Mesothelial cell of epicardium (in vitro differentiated cells): ENCODE results near the gene KCNMB4. TPM values are rescaled to one million over a fixed set of nuclear protein-coding genes. Genes with fewer than 3 reads are reported as not detected.

Experiments used
- DNase-seq, 2 experiments: peaks; one replicate each; pipeline ENCODE4 v3.0.0; 2021; ENCODE audit warnings: low spot score in 2 of 2; ENCODE audit not compliant: unreplicated experiment in 2 of 2
- H3K27ac Mint-ChIP-seq: 2 replicates; pipeline ENCODE4 v1.8.0; 2021; ENCODE audit warnings: mixed read lengths
- H3K27me3 Mint-ChIP-seq: 2 replicates; pipeline ENCODE4 v1.8.0; 2021; ENCODE audit warnings: low read depth, mixed read lengths
- H3K36me3 Mint-ChIP-seq: 2 replicates; pipeline ENCODE4 v1.8.0; 2021; ENCODE audit warnings: mixed read lengths
- H3K4me1 Mint-ChIP-seq: 2 replicates; pipeline ENCODE4 v1.8.0; 2021; ENCODE audit warnings: mixed read lengths
- H3K4me3 Mint-ChIP-seq: 2 replicates; pipeline ENCODE4 v1.8.0; 2021; ENCODE audit warnings: mild to moderate bottlenecking, moderate library complexity, mixed read lengths
- H3K9me3 Mint-ChIP-seq: 2 replicates; pipeline ENCODE4 v1.8.0; 2021; ENCODE audit warnings: mixed read lengths
- total RNA-seq: library from RNA; stranded (reverse); gene quantifications from 3 replicates; pipeline ENCODE4 v1.2.1, GENCODE V29; 2021
- TF ChIP-seq, protein P1 (sequence below): fragments of 200-600 bp; sonication (generic); IDR thresholded peaks from one replicate; pipeline ENCODE4 v1.5.0; 2021; ENCODE audit warnings: antibody characterized with exemption; ENCODE audit not compliant: unreplicated experiment

The KCNMB4 gene
- total RNA-seq, 1 donor from 2014 or later: 14.1 TPM

DNA sequence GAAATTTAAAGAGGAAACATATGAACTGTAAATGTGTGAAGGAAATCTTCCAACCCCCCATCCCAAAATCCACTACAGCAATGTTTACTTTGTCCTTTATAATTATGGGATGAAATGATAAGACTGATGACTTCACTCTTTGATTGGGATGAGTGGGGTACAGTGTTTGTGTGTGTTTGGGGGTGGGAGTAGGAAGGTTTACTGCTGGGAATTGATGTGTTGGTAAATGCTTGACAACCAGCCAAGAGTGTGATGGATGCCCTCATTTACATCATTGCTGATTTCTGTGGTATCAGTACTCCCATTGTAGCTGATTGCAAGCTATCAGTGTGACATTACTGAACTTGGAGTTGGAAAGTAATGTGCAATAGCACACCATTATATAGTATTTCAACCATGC, 90.9 kb downstream of the KCNMB4 start:
- peaks cover 2% of the 10 kb centered on the region for H3K36me3 Mint-ChIP-seq
- no peak for DNase-seq
- H3K4me3 Mint-ChIP-seq: no peak overlapping the region
- no peaks in the 10 kb centered on the region for H3K27me3 Mint-ChIP-seq
- TF ChIP-seq, protein P1, sequence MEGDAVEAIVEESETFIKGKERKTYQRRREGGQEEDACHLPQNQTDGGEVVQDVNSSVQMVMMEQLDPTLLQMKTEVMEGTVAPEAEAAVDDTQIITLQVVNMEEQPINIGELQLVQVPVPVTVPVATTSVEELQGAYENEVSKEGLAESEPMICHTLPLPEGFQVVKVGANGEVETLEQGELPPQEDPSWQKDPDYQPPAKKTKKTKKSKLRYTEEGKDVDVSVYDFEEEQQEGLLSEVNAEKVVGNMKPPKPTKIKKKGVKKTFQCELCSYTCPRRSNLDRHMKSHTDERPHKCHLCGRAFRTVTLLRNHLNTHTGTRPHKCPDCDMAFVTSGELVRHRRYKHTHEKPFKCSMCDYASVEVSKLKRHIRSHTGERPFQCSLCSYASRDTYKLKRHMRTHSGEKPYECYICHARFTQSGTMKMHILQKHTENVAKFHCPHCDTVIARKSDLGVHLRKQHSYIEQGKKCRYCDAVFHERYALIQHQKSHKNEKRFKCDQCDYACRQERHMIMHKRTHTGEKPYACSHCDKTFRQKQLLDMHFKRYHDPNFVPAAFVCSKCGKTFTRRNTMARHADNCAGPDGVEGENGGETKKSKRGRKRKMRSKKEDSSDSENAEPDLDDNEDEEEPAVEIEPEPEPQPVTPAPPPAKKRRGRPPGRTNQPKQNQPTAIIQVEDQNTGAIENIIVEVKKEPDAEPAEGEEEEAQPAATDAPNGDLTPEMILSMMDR: no peak
- H3K4me1 Mint-ChIP-seq: no peaks in the 10 kb centered on the region
- H3K9me3 Mint-ChIP-seq: peaks cover 30% of the 10 kb centered on the region
- no peak overlapping the region for H3K27ac Mint-ChIP-seq

DNA sequence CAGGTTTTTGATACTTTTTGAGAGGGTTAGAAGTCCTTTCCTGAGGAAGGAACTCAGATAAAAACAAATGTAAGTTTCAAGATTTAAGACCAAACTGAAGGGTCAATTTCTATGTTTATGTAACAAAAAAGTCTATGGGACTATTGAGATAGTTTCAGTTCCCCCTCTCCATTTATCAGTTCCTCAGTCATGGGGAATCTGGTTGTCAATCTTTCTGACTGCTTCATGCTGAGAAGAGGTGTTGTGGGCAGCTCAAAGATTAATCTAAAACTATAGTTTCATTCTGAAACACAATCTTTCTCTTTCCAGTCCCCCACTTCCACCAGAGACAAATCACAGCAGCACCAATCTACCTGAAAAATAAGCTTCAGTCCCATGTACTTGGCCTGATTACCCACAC, 93.7 kb downstream of the KCNMB4 start:
- Mint-ChIP-seq H3K27ac (no peak overlapping the region), H3K4me1 (no peaks in the 10 kb centered on the region), H3K9me3 (peaks cover 42% of the 10 kb centered on the region), H3K36me3 (no peaks in the 10 kb centered on the region), H3K4me3 (no peak overlapping the region), H3K27me3 (no peaks in the 10 kb centered on the region)
- TF ChIP-seq, protein P1: no peak
- DNase-seq: no peak

DNA sequence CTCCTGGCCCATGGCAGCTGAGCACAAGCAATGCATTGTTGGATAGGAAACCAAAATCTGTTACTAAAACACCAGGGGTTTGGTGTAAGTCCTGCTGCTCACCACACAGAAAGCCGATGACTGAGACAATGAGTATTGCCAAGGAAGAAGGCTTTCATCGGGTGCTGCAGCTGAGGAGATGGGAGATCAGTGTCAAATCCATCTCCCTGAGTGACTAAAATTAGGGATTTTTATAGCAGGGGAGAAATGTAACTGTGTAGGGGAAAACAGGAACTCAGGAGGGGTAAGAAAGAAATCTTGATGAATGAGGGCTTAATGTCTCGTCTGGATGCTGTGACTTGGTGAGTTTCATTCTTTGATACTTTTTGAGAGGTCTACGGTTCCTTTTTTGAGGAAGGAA, 97.9 kb downstream of the KCNMB4 start:
- Mint-ChIP-seq H3K4me3 (no peak overlapping the region), H3K27me3 (no peaks in the 10 kb centered on the region), H3K4me1 (no peaks in the 10 kb centered on the region), H3K36me3 (no peaks in the 10 kb centered on the region), H3K27ac (no peak overlapping the region), H3K9me3 (peaks cover 35% of the 10 kb centered on the region)
- TF ChIP-seq, protein P1: no peak
- no peak for DNase-seq

DNA sequence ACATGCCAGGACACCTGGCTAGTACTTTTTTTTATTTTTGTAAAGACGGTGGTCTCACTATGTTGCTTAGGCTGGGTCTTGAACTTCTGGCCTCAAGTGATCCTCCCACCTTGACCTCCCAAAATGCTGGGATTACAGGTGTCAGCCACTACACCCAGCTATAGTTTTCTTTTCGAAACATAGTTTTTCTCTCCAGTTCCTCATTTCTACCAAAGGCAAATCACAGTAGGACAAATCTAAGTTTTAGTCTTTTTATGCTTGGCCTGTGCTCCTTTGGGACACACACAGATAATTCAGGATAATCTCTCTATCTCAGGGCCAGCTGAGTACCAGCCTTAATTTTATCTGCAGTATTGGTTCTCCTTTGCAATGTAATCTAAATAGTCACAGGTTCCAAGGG, 100.7 kb downstream of the KCNMB4 start:
- H3K4me1 Mint-ChIP-seq: no peaks in the 10 kb centered on the region
- no peaks in the 10 kb centered on the region for H3K36me3 Mint-ChIP-seq
- no peak for DNase-seq
- H3K27ac Mint-ChIP-seq: no peak overlapping the region
- no peak overlapping the region for H3K4me3 Mint-ChIP-seq
- no peaks in the 10 kb centered on the region for H3K27me3 Mint-ChIP-seq
- peaks cover 20% of the 10 kb centered on the region for H3K9me3 Mint-ChIP-seq
- TF ChIP-seq, protein P1: no peak

DNA sequence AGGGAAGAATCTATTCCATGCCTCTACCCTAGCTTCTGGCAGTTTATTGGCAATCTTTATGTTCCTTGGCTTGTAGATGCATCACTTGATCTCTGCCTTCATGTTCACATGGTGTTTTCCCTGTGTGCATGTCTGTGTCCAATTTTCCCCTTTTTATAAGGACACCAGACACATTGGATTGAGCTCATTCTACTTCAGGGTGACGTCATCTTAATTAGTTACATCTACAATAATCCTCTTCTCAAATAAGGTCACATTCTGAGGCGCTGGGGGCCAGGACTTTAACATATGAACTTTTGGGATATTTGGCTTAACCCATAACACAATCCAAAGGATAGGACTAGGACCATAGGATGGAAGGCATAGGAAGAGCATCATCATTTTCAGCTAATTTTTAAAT, 101.4 kb downstream of the KCNMB4 start:
- H3K27ac Mint-ChIP-seq: no peak overlapping the region
- peaks cover 3% of the 10 kb centered on the region for H3K27me3 Mint-ChIP-seq
- DNase-seq: no peak
- H3K9me3 Mint-ChIP-seq: peaks cover 20% of the 10 kb centered on the region
- H3K36me3 Mint-ChIP-seq: no peaks in the 10 kb centered on the region
- H3K4me3 Mint-ChIP-seq: no peak overlapping the region
- H3K4me1 Mint-ChIP-seq: no peaks in the 10 kb centered on the region
- TF ChIP-seq, protein P1: no peak
